Upper lobe of left lung (tissue), 6 donors: ENCODE measurements around the gene CPSF2. TPM values are rescaled to one million over a fixed set of nuclear protein-coding genes. Genes with fewer than 3 reads are reported as not detected.

Source experiments
- ATAC-seq, 2 donors: fragments of 200-7000 bp; cut with Tn5 transposase; one replicate each; pipeline ENCODE4 v1.9.1; 2022; ENCODE audit warnings: mild to moderate bottlenecking in 2 of 2, moderate library complexity in 2 of 2; ENCODE audit not compliant: low FRiP score in 2 of 2
- DNase-seq, 2 donors: peaks; one replicate each; pipeline ENCODE4 v3.0.0-alpha.2; 2019 to 2020
- H3K27ac ChIP-seq, 4 donors: fragments of 200-600 bp; sonication (generic); one replicate each; pipeline ENCODE4 v1.5.1; 2016 to 2019
- H3K27me3 ChIP-seq, 4 donors: fragments of 200-600 bp; sonication (generic); one replicate each; pipeline ENCODE4 v1.5.1; 2017 to 2019
- H3K36me3 ChIP-seq, 4 donors: fragments of 200-600 bp; sonication (generic); one replicate each; pipeline ENCODE4 v1.5.1; 2016 to 2019
- H3K4me1 ChIP-seq, 4 donors: fragments of 200-600 bp; sonication (generic); one replicate each; pipeline ENCODE4 v1.5.1; 2018 to 2019
- H3K4me3 ChIP-seq, 4 donors: fragments of 200-600 bp; sonication (generic); one replicate each; pipeline ENCODE4 v1.5.1; 2017 to 2019; ENCODE audit warnings: mild to moderate bottlenecking in 2 of 4, moderate library complexity in 1 of 4
- H3K9me3 ChIP-seq, 4 donors: fragments of 200-600 bp; sonication (generic); one replicate each; pipeline ENCODE4 v1.5.1; 2018 to 2019
- EP300 ChIP-seq, 4 donors: sonication (generic); formaldehyde crosslinking; IDR thresholded peaks; one replicate each; pipeline ENCODE4 v1.5.1; 2017; ENCODE audit warnings: antibody characterized with exemption in 4 of 4, control low read depth in 2 of 4
- POLR2A ChIP-seq, 4 donors: fragments of 450-650 bp; IDR thresholded peaks; one replicate each; pipeline ENCODE4 v1.5.1; 2016 to 2017; ENCODE audit warnings: antibody characterized with exemption in 4 of 4, mild to moderate bottlenecking in 2 of 4
- POLR2AphosphoS5 ChIP-seq, 2 donors: sonication (generic); formaldehyde crosslinking; IDR thresholded peaks; one replicate each; pipeline ENCODE4 v1.5.1; 2017; ENCODE audit warnings: antibody characterized with exemption in 2 of 2
- WGBS, 2 donors: methylation state at CpG; one replicate each; pipeline ENCODE4 v1.1.5; 2017 to 2018; 5-methylcytosine and 5-hydroxymethylcytosine counted together
- total RNA-seq, 6 donors: library from RNA; depleted of rRNA in 4 of 6; stranded (reverse); fragments of >200 nt in 4 of 6; gene quantifications; one replicate each; pipeline versions ENCODE4 v1.1.0 to v1.2.1, GENCODE V29; 2016 to 2021
- TF ChIP-seq, protein P1 (sequence below), 6 experiments: fragments of 450-650 bp in 4 of 6; fragments of 200-600 bp in 2 of 6; sonication (generic) in 2 of 6; IDR thresholded peaks; one replicate each; pipeline ENCODE4 v1.5.1; 2016 to 2019; ENCODE audit warnings: antibody characterized with exemption in 6 of 6
- donor health status: DM: no; HTN: no; CAD: no; lungs with moderate emphysema.
- donor health status: DM: no; HTN: yes; CAD: no; lungs with severe emphysema.

The CPSF2 gene
- total RNA-seq, 6 donors from 2014 or later: 15.7 to 47.4 (median 33.3) TPM

GRCh38 chr14:92215579-92215978 is 93.8 kb downstream of the CPSF2 start:
- no peaks in the 10 kb centered on the region for H3K27me3 ChIP-seq
- H3K4me1 ChIP-seq: no peaks in the 10 kb centered on the region
- 56 to 87% methylated on average over 4 to 5 of the region's 5 CpGs for WGBS, 2 donors
- no peaks in the 10 kb centered on the region for H3K9me3 ChIP-seq
- DNase-seq: no peak
- TF ChIP-seq, protein P1, sequence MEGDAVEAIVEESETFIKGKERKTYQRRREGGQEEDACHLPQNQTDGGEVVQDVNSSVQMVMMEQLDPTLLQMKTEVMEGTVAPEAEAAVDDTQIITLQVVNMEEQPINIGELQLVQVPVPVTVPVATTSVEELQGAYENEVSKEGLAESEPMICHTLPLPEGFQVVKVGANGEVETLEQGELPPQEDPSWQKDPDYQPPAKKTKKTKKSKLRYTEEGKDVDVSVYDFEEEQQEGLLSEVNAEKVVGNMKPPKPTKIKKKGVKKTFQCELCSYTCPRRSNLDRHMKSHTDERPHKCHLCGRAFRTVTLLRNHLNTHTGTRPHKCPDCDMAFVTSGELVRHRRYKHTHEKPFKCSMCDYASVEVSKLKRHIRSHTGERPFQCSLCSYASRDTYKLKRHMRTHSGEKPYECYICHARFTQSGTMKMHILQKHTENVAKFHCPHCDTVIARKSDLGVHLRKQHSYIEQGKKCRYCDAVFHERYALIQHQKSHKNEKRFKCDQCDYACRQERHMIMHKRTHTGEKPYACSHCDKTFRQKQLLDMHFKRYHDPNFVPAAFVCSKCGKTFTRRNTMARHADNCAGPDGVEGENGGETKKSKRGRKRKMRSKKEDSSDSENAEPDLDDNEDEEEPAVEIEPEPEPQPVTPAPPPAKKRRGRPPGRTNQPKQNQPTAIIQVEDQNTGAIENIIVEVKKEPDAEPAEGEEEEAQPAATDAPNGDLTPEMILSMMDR (IDR thresholded peaks at IDR 0.05): no peak
- TF ChIP-seq POLR2AphosphoS5 (IDR thresholded peaks at IDR 0.05) (no peak), POLR2A (IDR thresholded peaks at IDR 0.05) (no peak), EP300 (IDR thresholded peaks at IDR 0.05) (no peak)
- no peak overlapping the region for H3K27ac ChIP-seq
- H3K36me3 ChIP-seq: no peaks in the 10 kb centered on the region
- ATAC-seq: no peak
- H3K4me3 ChIP-seq: no peak overlapping the region

GRCh38 chr14:92217936-92218335 is 96.2 kb downstream of the CPSF2 start:
- DNase-seq: no peak
- Histone ChIP-seq H3K36me3 (no peaks in the 10 kb centered on the region), H3K9me3 (no peaks in the 10 kb centered on the region), H3K4me3 (no peak overlapping the region), H3K27me3 (no peaks in the 10 kb centered on the region), H3K4me1 (no peaks in the 10 kb centered on the region), H3K27ac (no peak overlapping the region)
- ATAC-seq: no peak
- 60 to 72% methylated on average over 1 of the region's 1 CpG for WGBS, 2 donors
- TF ChIP-seq EP300 (IDR thresholded peaks at IDR 0.05) (no peak), POLR2AphosphoS5 (IDR thresholded peaks at IDR 0.05) (no peak), POLR2A (IDR thresholded peaks at IDR 0.05) (no peak)
- TF ChIP-seq, protein P1 (IDR thresholded peaks at IDR 0.05): no peak

Other genes starting within 250 kb of the CPSF2 start
- 100 to 1,000 TPM in 5 of 6 donors, 10 to 100 TPM in 1; 53.8 to 196 (median 133) TPM for gene FBLN5, start 174.3 kb upstream of the CPSF2 start, total RNA-seq
- gene TRIP11, start 81.9 kb upstream of the CPSF2 start, total RNA-seq: 10 to 100 TPM; 19.2 to 71.8 (median 39.1) TPM
- gene ATXN3, start 15.4 kb upstream of the CPSF2 start, total RNA-seq: 100 to 1,000 TPM in 1 of 6 donors, 10 to 100 TPM in 5; 17.8 to 154 (median 31.6) TPM
- 100 to 1,000 TPM; 101 to 234 (median 168) TPM for gene NDUFB1, start 263 bp upstream of the CPSF2 start, total RNA-seq
- 1 to 10 TPM in 5 of 6 donors, under 1 TPM in 1; 0.49 to 5.7 (median 2.0) TPM for gene SLC24A4, start 201.2 kb downstream of the CPSF2 start, total RNA-seq